HL-60 (cell line): ENCODE measurements around the gene RGS10.

ENCODE experiments used
- CTCF ChIP-seq: IDR thresholded peaks from one replicate; pipeline ENCODE4 v1.5.1; 2011; ENCODE audit warnings: low read length, control low read depth, inconsistent platforms; ENCODE audit not compliant: insufficient read depth
- GABPA ChIP-seq: IDR thresholded peaks from 2 replicates; pipeline ENCODE4 v1.6.1; 2012; ENCODE audit warnings: low read depth
- POLR2AphosphoS5 ChIP-seq: IDR thresholded peaks from 2 replicates; pipeline ENCODE4 v1.6.1; 2012; ENCODE audit warnings: low read depth
- REST ChIP-seq: IDR thresholded peaks from 2 replicates; pipeline ENCODE4 v1.6.1; 2012; ENCODE audit warnings: low read depth; ENCODE audit not compliant: insufficient replicate concordance
- SPI1 ChIP-seq: IDR thresholded peaks from 2 replicates; pipeline ENCODE4 v1.6.1; 2012; ENCODE audit warnings: low read depth, mild to moderate bottlenecking, borderline replicate concordance

GRCh38 chr10:119575506-119575905, 33.0 kb upstream of the RGS10 start:
- TF ChIP-seq CTCF (no peak), REST (no peak), GABPA (no peak), POLR2AphosphoS5 (no peak), SPI1 (no peak)
